HG02852 (cell line): ENCODE results near the gene XRRA1.
"Not testable (repeated sequence)": the region's sequence is repeated elsewhere in the genome, so short reads cannot be mapped to it uniquely, and the experiment has no call there.

Source experiments
- ATAC-seq: cut with Tn5 transposase; IDR thresholded peaks from one replicate; pipeline ENCODE4 v1.9.1; 2021; ENCODE audit warnings: mild to moderate bottlenecking, moderate library complexity; ENCODE audit not compliant: unreplicated experiment

The XRRA1 gene

GRCh38 chr11:74839446-74839845 lies 109.4 kb downstream of the XRRA1 start:
- no peak for ATAC-seq

- no peak for ATAC-seq
These were observed 110.7 kb downstream of the XRRA1 start for GRCh38 chr11:74838188-74838587.

- ATAC-seq: no peak
These were observed 111.7 kb downstream of the XRRA1 start for GRCh38 chr11:74837191-74837590.

GRCh38 chr11:74826901-74827300 lies 122.0 kb downstream of the XRRA1 start:
- no peak for ATAC-seq

- ATAC-seq: not testable (repeated sequence)
These were observed 123.3 kb downstream of the XRRA1 start for GRCh38 chr11:74825596-74825995.

- no peak for ATAC-seq
These were observed 124.5 kb downstream of the XRRA1 start for GRCh38 chr11:74824285-74824982.

- no peak for ATAC-seq
These were observed 126.7 kb downstream of the XRRA1 start for GRCh38 chr11:74822170-74822569.

- ATAC-seq: no peak
These were observed 128.1 kb downstream of the XRRA1 start for GRCh38 chr11:74820763-74821162.

- ATAC-seq: no peak
These were observed 129.5 kb downstream of the XRRA1 start for GRCh38 chr11:74819400-74819799.

GRCh38 chr11:74818283-74818946 lies 130.5 kb downstream of the XRRA1 start:
- no peak for ATAC-seq

GRCh38 chr11:74816664-74817063 lies 132.2 kb downstream of the XRRA1 start:
- ATAC-seq: no peak

- no peak for ATAC-seq
These were observed 132.9 kb downstream of the XRRA1 start for GRCh38 chr11:74815966-74816365.

GRCh38 chr11:74809801-74810200 lies 139.1 kb downstream of the XRRA1 start:
- ATAC-seq: no peak

- ATAC-seq: no peak
These were observed 142.6 kb downstream of the XRRA1 start for GRCh38 chr11:74806267-74806666.

- no peak for ATAC-seq
These were observed 157.4 kb downstream of the XRRA1 start for GRCh38 chr11:74791333-74792100.
